K562 (cell line): ENCODE data around the gene MAP4K1. TPM values are rescaled to one million over a fixed set of nuclear protein-coding genes. Genes with fewer than 3 reads are reported as not detected.
A peak's percentile ranks its signal among the peaks of the same experiment; 100 is the strongest.

Experiments used
- ATAC-seq: fragments of 200-7000 bp; cut with Tn5 transposase; 3 replicates; pipeline ENCODE4 v1.9.1; 2020; ENCODE audit warnings: moderate library complexity
- BruUV-seq: library from RNA; stranded (reverse); fragments of 400-500 nt; replicated peaks from 2 replicates; lab custom pipeline; 2021; lab: Mats Ljungman, UMichigan
- CTCF ChIA-PET: fragments of 300-600 bp; formaldehyde crosslinking; extraction: SDS; loops from one replicate; lab custom pipeline; 2021; ENCODE audit warnings: low intra/inter-chr PET ratio; lab: Yijun Ruan, JAX
- POLR2A ChIA-PET: fragments of 300-600, 350-650 bp; sonication (Branson Sonifier 250); formaldehyde crosslinking; extraction: SDS; loops from one replicate; lab custom pipeline; 2021; ENCODE audit warnings: antibody characterized with exemption, inconsistent platforms; lab: Yijun Ruan, JAX
- DNase-seq, 4 experiments: peaks; one replicate each; pipeline versions ENCODE4 v3.0.0 to v3.0.0-alpha.2; 2011 to 2018; ENCODE audit warnings: low spot score in 3 of 4, mixed read lengths in 3 of 4; ENCODE audit errors: extremely low read depth in 1 of 4
- FAIRE-seq: peaks from 2 replicates; lab custom pipeline; 2011; peaks lifted over from hg19 to GRCh38; lab: Jason Lieb, UNC
- H2AFZ ChIP-seq: 2 replicates; pipeline ENCODE4 v1.6.0; 2011; ENCODE audit warnings: low read depth, low read length, control low read depth, inconsistent platforms
- H3K27ac ChIP-seq: fragments of 200-600 bp; 3 replicates; pipeline ENCODE4 v1.8.0; 2011; ENCODE audit warnings: low read depth, mild to moderate bottlenecking, control low read depth, inconsistent platforms, low read length, moderate library complexity, mixed read lengths; ENCODE audit errors: extremely low read depth
- H3K27me3 ChIP-seq, 2 experiments: fragments of 300-600 bp in 1 of 2; 2 replicates in 1 of 2; 3 replicates in 1 of 2; pipeline versions ENCODE4 v1.6.0 to v1.8.0; 2011; ENCODE audit warnings: inconsistent platforms in 2 of 2, low read length in 2 of 2, mild to moderate bottlenecking in 1 of 2, mixed read lengths in 1 of 2, moderate library complexity in 1 of 2; ENCODE audit not compliant: control insufficient read depth in 2 of 2, insufficient read depth in 2 of 2
- H3K36me3 ChIP-seq: fragments of 300-600 bp; 3 replicates; pipeline ENCODE4 v1.8.0; 2011; ENCODE audit warnings: mild to moderate bottlenecking, low read length, inconsistent platforms; ENCODE audit not compliant: control insufficient read depth, insufficient read depth
- H3K4me1 ChIP-seq, 2 experiments: fragments of 200-600 bp in 1 of 2; replicated peaks in 1 of 2; 2 replicates in 1 of 2; 3 replicates in 1 of 2; pipeline versions ENCODE4 v1.5.1 to v1.8.0; 2011; ENCODE audit warnings: inconsistent platforms in 2 of 2, low read length in 2 of 2, mild to moderate bottlenecking in 1 of 2, mixed read lengths in 1 of 2, moderate library complexity in 1 of 2; ENCODE audit not compliant: control insufficient read depth in 2 of 2, insufficient read depth in 2 of 2
- H3K4me2 ChIP-seq: 2 replicates; pipeline ENCODE4 v1.6.1; 2011; ENCODE audit warnings: low read length, control low read depth, inconsistent platforms, mixed read lengths; ENCODE audit not compliant: insufficient read depth
- H3K4me3 ChIP-seq: fragments of 200-600 bp; sonication (generic), shearing (Covaris generic); 2 replicates; pipeline ENCODE4 v1.5.1; 2016; ENCODE audit warnings: control low read depth, inconsistent platforms
- H3K79me2 ChIP-seq: fragments of 200-600 bp; 3 replicates; pipeline ENCODE4 v1.8.0; 2011; ENCODE audit warnings: low read length, inconsistent platforms; ENCODE audit not compliant: control insufficient read depth, insufficient read depth
- H3K9ac ChIP-seq, 2 experiments: 2 replicates each; pipeline versions ENCODE4 v1.6.0 to v1.6.1; 2011; ENCODE audit warnings: low read depth in 2 of 2, low read length in 2 of 2, control low read depth in 1 of 2, inconsistent platforms in 1 of 2, mild to moderate bottlenecking in 1 of 2, mixed read lengths in 1 of 2; ENCODE audit not compliant: insufficient read depth in 1 of 2
- H3K9me1 ChIP-seq: one replicate; pipeline ENCODE4 v1.6.0; 2011; ENCODE audit warnings: inconsistent platforms, mild to moderate bottlenecking, low read length, moderate library complexity; ENCODE audit not compliant: control insufficient read depth, insufficient read depth
- H3K9me3 ChIP-seq: replicated peaks from 2 replicates; pipeline ENCODE4 v1.5.1; 2011; ENCODE audit warnings: low read depth, low read length, inconsistent platforms; ENCODE audit not compliant: control insufficient read depth, insufficient read depth
- H4K20me1 ChIP-seq: replicated peaks from 2 replicates; pipeline ENCODE4 v1.6.1; 2011; ENCODE audit warnings: low read length, inconsistent platforms, mixed read lengths; ENCODE audit not compliant: control insufficient read depth, insufficient read depth
- CEBPB ChIP-seq: fragments of 450-650 bp; IDR thresholded peaks from 2 replicates; pipeline ENCODE4 v1.6.1; 2016; ENCODE audit warnings: missing genetic modification characterization, missing compliant biosample characterization
- CSDE1 ChIP-seq, 2 experiments: fragments of 450-650 bp; IDR thresholded peaks; 2 replicates each; pipeline ENCODE4 v1.6.1; 2016; ENCODE audit warnings: mild to moderate bottlenecking in 1 of 2
- FOSL1 ChIP-seq: fragments of 200-800 bp; sonication (Bioruptor generic); conservative IDR thresholded peaks from 2 replicates; pipeline ENCODE4 v1.6.1; 2016; ENCODE audit warnings: missing genetic modification characterization, missing compliant biosample characterization
- HMBOX1 ChIP-seq: sonication (generic); IDR thresholded peaks from 2 replicates; pipeline ENCODE4 v1.6.1; 2016
- IRF2 ChIP-seq: sonication (generic); formaldehyde crosslinking; IDR thresholded peaks from 2 replicates; pipeline ENCODE4 v1.8.1; 2022; ENCODE audit warnings: mild to moderate bottlenecking, missing genetic modification reagents
- OTX1 ChIP-seq: fragments of 450-650 bp; formaldehyde crosslinking; IDR thresholded peaks from 2 replicates; pipeline ENCODE4 v1.4.0; 2022; ENCODE audit warnings: mild to moderate bottlenecking
- PRDM10 ChIP-seq: fragments of 450-650 bp; IDR thresholded peaks from 2 replicates; pipeline ENCODE4 v1.6.1; 2018; ENCODE audit not compliant: partially characterized antibody
- SOX6 ChIP-seq: fragments of 450-650 bp; IDR thresholded peaks from 2 replicates; pipeline ENCODE4 v1.6.1; 2014; ENCODE audit warnings: mild to moderate bottlenecking
- ZFP30 ChIP-seq: fragments of 250-450 bp; sonication (Bioruptor Pico); IDR thresholded peaks from 2 replicates; pipeline ENCODE4 v1.8.0; 2022; ENCODE audit warnings: moderate library complexity, mild to moderate bottlenecking, inconsistent platforms, borderline replicate concordance
- ZNF24 ChIP-seq: fragments of 450-650 bp; IDR thresholded peaks from 2 replicates; pipeline ENCODE4 v1.6.1; 2016
- ZNF561 ChIP-seq: fragments of 450-650 bp; formaldehyde crosslinking; conservative IDR thresholded peaks from 2 replicates; pipeline ENCODE4 v1.4.0; 2020; ENCODE audit warnings: mild to moderate bottlenecking, moderate library complexity
- WGBS: fragments of 100-300 bp; shearing (Covaris generic); methylation state at CpG from one replicate; pipeline ENCODE4 v1.1.6; 2016; ENCODE audit warnings: low coverage, mixed read lengths; ENCODE audit not compliant: insufficient coverage; ENCODE audit errors: missing lambda C conversion rate; 5-methylcytosine and 5-hydroxymethylcytosine counted together
- in situ Hi-C: fragments of 300-500 bp; cut with MboI; formaldehyde crosslinking; loops from 4 replicates; pipeline ENCODE4 v1.15.0; 2018; ENCODE audit warnings: inconsistent platforms, mixed read lengths
- intact Hi-C: fragments of 100-400 bp; cut with micrococcal nuclease; formaldehyde crosslinking; loops from 2 replicates; pipeline ENCODE4 v1.14.2; 2022
- polyA plus RNA-seq, 8 experiments: library from polyadenylated mRNA; depleted of rRNA in 4 of 8; stranded (reverse) in 5 of 8; unstranded in 3 of 8; fragments of >200 nt; fragmentation: Nextera tagmentation in 2 of 8; fragmentation: Illumina TruSeq in 1 of 8; extraction: Ambion mirVana in 2 of 8; extraction: Trizol in 1 of 8; gene quantifications; 2 replicates each; pipeline versions ENCODE4 v1.2.1 to v1.2.3, GENCODE V29; 2011 to 2014; ENCODE audit warnings: inconsistent platforms in 1 of 8, missing spikeins in 1 of 8
- total RNA-seq, 7 experiments: library from RNA; depleted of rRNA in 6 of 7; stranded (reverse); fragments of >200 nt in 6 of 7; fragmentation: Illumina TruSeq in 2 of 7; extraction: Trizol in 2 of 7; gene quantifications; 2 replicates each; pipeline versions ENCODE4 v1.2.1 to v1.2.3, GENCODE V29; 2011 to 2021; ENCODE audit warnings: low replicate concordance in 1 of 7

The MAP4K1 gene
- total and polyA plus RNA-seq, 9 of the 15 experiments (the other 6 are each of a cell fraction or from before 2014, with no cell fraction given): 0.14 to 3.2 (median 0.73) TPM; not detected in 1

DNA sequence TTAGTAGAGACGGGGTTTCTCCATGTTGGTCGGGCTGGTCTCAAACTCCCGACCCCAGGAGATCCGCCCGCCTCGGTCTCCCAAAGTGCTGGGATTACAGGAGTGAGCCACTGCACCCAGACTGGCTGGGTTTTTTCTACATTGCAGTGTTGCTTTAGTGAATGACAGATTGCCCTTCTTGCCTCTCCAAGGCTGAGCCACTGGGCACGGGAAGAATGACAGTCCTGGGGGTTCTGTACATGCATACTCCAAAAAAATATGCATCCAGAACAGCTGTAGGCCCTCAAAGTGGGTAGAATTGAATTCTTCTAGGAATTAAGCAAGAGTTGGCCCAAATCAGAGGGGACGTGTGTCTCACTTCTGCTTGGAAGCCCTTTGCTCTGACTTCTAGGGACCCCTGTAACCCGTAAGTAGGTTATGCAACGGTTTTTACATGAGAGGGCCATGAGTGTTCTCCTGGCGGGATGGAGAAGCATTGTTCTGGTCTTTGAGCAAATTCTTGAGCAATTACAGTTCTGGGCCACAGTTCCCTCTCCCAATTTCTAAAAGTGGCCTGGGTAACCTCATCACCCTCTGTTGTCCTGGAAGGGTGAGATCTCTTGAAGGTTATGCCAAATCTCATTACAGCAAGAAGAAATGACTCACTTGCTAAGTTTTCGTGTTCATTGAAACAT lies 33.3 kb upstream of the MAP4K1 start:
- peaks cover 33% of the 10 kb centered on the region for H4K20me1 ChIP-seq
- no peaks in the 10 kb centered on the region for H3K9me1 ChIP-seq
- no TSS peak for BruUV-seq
- FAIRE-seq: no peak
- no peaks in the 10 kb centered on the region for H3K27me3 ChIP-seq
- intact Hi-C loops: loop anchor here (5.0 kb wide), 1 partner anchor 36 kb away; no protein-coding TSS in a partner anchor
- POLR2A ChIA-PET: interaction anchor here (1.0 to 1.4 kb wide), 4 partner anchors 13 to 72 kb away, joined by 3 to 8 read pairs (median 4); no protein-coding TSS in a partner anchor
- H3K27ac ChIP-seq: peak overlapping the region; percentile 81; the same call in 2 of the 3 replicates
- H3K4me3 ChIP-seq: peak overlapping the region; percentile 99
- H3K9ac ChIP-seq: peak overlapping the region; percentile 51 to 84
- TF ChIP-seq IRF2 (CRISPR knock-in tag): no peak
- no peak for TF ChIP-seq ZNF561 (CRISPR knock-in tag)
- TF ChIP-seq CEBPB (tag): peak; percentile 63
- TF ChIP-seq CSDE1 (IDR thresholded peaks at IDR 0.05): no peak
- no peak for TF ChIP-seq OTX1 (CRISPR knock-in tag)
- TF ChIP-seq ZFP30 (CRISPR knock-in tag): no peak
- TF ChIP-seq SOX6: 0 out of 2 replicates have a peak, but pooled peaks have one; percentile 10
- peak; percentile 57 for TF ChIP-seq PRDM10
- peak; percentile 63 for TF ChIP-seq ZNF24
- 0 out of 2 replicates have a peak, but pooled peaks have one; percentile 19 for TF ChIP-seq FOSL1 (tag)
- 0 out of 2 replicates have a peak, but pooled peaks have one; percentile 7 for TF ChIP-seq HMBOX1
- TF ChIP-seq, all 486 proteins: peak for 6
- H3K4me1 ChIP-seq: peaks cover 42 to 45% of the 10 kb centered on the region in 2 experiments
- peak overlapping the region; percentile 94 for H3K4me2 ChIP-seq
- 42% methylated on average over 12 of the region's 12 CpGs for WGBS
- no peak for ATAC-seq
- H2AFZ ChIP-seq: no peak overlapping the region
- no peaks in the 10 kb centered on the region for H3K9me3 ChIP-seq
- no peak for DNase-seq
- CTCF ChIA-PET: no interaction called here
- H3K79me2 ChIP-seq: peaks cover 87% of the 10 kb centered on the region
- in situ Hi-C loops: no loop called here
- peaks cover 39% of the 10 kb centered on the region; the same call in 2 of the 3 replicates for H3K36me3 ChIP-seq
